ENCODE results near the gene ZNF547.

ZNF547 gene

GRCh38 chr19:57376151-57376550 is 12.8 kb downstream of the ZNF547 start:
- no peak for DNase-seq (ENCODE audit: extremely low read depth, insufficient read length)
- Histone ChIP-seq H3K36me3 (ENCODE audit: control insufficient read depth, insufficient read depth, low read length) (peaks cover 21% of the 10 kb centered on the region), H3K27me3 (replicated peaks; ENCODE audit: control insufficient read depth, insufficient read depth, low read length) (no peaks in the 10 kb centered on the region), H3K4me3 (replicated peaks; ENCODE audit: low read depth, low read length) (no peak overlapping the region)
- no peak for TF ChIP-seq CTCF (IDR thresholded peaks at IDR 0.05; ENCODE audit: insufficient read depth, low read length, poor library complexity, severe bottlenecking)

DNA sequence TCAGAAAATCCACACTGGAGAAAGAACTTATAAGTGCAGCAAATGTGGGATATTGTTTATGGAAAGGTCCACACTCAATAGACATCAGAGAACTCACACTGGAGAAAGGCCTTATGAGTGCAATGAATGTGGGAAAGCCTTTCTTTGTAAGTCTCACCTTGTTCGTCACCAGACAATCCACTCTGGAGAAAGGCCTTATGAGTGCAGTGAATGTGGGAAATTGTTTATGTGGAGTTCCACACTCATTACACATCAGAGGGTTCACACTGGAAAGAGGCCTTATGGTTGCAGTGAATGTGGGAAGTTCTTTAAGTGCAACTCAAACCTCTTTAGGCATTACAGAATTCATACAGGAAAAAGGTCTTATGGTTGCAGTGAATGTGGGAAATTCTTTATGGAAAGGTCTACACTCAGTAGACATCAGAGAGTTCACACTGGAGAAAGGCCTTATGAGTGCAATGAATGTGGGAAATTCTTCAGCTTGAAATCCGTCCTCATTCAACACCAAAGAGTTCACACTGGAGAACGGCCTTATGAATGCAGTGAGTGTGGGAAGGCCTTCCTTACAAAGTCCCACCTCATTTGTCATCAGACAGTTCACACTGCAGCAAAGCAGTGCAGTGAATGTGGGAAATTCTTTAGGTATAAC is 14.3 kb downstream of the ZNF547 start:
- H3K27me3 ChIP-seq (replicated peaks; ENCODE audit: control insufficient read depth, insufficient read depth, low read length), result no peaks in the 10 kb centered on the region
- no peak for DNase-seq (ENCODE audit: extremely low read depth, insufficient read length)
- H3K4me3 ChIP-seq (replicated peaks; ENCODE audit: low read depth, low read length), result no peak overlapping the region
- TF ChIP-seq CTCF (IDR thresholded peaks at IDR 0.05; ENCODE audit: insufficient read depth, low read length, poor library complexity, severe bottlenecking), result no peak
- peaks cover 16% of the 10 kb centered on the region for H3K36me3 ChIP-seq (ENCODE audit: control insufficient read depth, insufficient read depth, low read length)

DNA sequence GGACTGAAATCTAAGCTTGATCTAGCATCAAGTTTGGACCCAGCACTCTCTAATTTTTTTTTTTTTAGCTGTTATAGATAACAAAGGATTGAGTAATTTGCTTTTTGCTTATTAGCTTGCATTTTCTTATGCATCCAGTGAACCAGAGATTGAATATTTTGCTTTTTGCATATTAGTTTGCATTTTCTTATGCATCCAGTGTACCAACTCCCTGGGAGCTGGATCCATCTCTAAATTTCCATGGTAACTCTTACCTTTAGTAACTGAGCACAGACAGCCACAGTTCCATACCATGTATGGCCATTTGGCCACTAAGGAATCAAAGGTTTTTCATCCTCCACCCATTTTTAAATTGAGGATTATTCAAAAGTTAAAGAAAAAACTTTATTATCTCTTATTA is 17.6 kb downstream of the ZNF547 start:
- Histone ChIP-seq H3K4me3 (replicated peaks; ENCODE audit: low read depth, low read length) (no peak overlapping the region), H3K36me3 (ENCODE audit: control insufficient read depth, insufficient read depth, low read length) (peaks cover 6% of the 10 kb centered on the region), H3K27me3 (replicated peaks; ENCODE audit: control insufficient read depth, insufficient read depth, low read length) (no peaks in the 10 kb centered on the region)
- TF ChIP-seq CTCF (IDR thresholded peaks at IDR 0.05; ENCODE audit: insufficient read depth, low read length, poor library complexity, severe bottlenecking), result no peak
- no peak for DNase-seq (ENCODE audit: extremely low read depth, insufficient read length)

DNA sequence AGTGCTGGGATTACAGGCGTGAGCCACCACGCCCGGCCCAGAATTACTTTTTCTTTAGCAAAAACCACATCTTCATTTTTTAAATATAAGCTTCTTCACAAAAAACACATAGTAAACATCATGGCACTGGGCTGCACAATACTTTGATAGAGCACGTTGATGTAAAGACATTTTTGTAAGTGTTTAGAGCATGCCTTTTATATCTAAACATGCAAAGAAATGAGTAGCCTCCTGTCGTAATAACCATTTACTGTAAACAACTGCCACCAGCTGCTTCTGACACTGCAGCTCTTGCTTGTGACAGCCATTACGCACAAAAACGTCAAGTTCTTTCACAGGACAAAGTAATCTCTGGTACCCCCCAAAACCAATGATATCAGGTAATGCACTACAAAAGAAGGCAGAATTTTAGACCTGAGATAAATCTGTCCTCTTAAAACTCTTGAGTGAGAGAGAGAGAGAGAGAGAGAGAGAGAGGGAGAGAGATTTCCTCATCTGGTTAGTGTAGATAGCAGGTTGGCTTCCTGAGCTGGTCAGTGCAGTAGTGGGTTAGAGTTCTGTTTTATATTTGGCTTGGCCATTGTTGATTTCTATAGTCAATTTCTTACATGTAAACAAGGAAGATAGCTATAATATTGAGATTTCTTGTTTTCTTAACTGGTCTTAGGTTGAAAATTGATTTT is 19.6 kb downstream of the ZNF547 start:
- Histone ChIP-seq H3K36me3 (ENCODE audit: control insufficient read depth, insufficient read depth, low read length) (no peaks in the 10 kb centered on the region), H3K27me3 (replicated peaks; ENCODE audit: control insufficient read depth, insufficient read depth, low read length) (no peaks in the 10 kb centered on the region), H3K4me3 (replicated peaks; ENCODE audit: low read depth, low read length) (no peak overlapping the region)
- no peak for TF ChIP-seq CTCF (IDR thresholded peaks at IDR 0.05; ENCODE audit: insufficient read depth, low read length, poor library complexity, severe bottlenecking)
- no peak for DNase-seq (ENCODE audit: extremely low read depth, insufficient read length)

DNA sequence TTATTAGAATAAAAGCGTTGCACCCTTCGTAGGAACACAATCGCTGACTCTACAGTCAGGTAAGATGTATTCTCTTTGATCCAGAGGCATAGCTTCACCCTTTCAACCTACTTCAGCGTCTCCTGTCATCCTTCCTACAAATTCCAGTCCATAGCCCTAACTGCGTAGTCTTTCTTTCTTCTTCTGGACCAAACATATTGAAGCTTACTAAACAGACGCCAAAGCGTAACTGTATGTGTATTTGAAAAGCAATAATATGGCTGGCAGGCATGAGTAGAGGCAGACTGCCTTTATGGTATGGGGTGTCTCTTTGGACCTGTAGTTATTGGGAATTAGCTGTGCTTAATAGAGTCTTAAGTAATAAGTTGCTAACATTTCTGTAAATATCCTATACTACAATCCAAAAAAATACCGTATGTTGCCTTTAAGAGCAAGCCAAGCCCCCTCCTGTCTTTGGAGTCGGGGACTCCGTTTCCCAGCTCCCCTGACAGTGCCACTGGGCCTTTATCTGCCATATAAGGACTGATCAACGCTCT is 25.9 kb downstream of the ZNF547 start:
- no peaks in the 10 kb centered on the region for H3K27me3 ChIP-seq (replicated peaks; ENCODE audit: control insufficient read depth, insufficient read depth, low read length)
- peak overlapping the region; percentile 95 for H3K4me3 ChIP-seq (replicated peaks; ENCODE audit: low read depth, low read length)
- H3K36me3 ChIP-seq (ENCODE audit: control insufficient read depth, insufficient read depth, low read length), result peaks cover 4% of the 10 kb centered on the region
- DNase-seq (ENCODE audit: extremely low read depth, insufficient read length), result no peak
- TF ChIP-seq CTCF (IDR thresholded peaks at IDR 0.05; ENCODE audit: insufficient read depth, low read length, poor library complexity, severe bottlenecking), result no peak
